Measurements from ENCODE around the gene GNG13.

- TF ChIP-seq, protein P1, sequence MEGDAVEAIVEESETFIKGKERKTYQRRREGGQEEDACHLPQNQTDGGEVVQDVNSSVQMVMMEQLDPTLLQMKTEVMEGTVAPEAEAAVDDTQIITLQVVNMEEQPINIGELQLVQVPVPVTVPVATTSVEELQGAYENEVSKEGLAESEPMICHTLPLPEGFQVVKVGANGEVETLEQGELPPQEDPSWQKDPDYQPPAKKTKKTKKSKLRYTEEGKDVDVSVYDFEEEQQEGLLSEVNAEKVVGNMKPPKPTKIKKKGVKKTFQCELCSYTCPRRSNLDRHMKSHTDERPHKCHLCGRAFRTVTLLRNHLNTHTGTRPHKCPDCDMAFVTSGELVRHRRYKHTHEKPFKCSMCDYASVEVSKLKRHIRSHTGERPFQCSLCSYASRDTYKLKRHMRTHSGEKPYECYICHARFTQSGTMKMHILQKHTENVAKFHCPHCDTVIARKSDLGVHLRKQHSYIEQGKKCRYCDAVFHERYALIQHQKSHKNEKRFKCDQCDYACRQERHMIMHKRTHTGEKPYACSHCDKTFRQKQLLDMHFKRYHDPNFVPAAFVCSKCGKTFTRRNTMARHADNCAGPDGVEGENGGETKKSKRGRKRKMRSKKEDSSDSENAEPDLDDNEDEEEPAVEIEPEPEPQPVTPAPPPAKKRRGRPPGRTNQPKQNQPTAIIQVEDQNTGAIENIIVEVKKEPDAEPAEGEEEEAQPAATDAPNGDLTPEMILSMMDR (IDR thresholded peaks at IDR 0.05): no peak
- TF ChIP-seq POLR2AphosphoS5 (IDR thresholded peaks at IDR 0.05) (no peak), EP300 (IDR thresholded peaks at IDR 0.05) (no peak)
Measured at GRCh38 chr16:839643-840408, 39.3 kb upstream of the GNG13 start.

All from stomach (tissue), 4 donors.